Suppressor macrophage treated with lipopolysaccharide for 1 hour (primary cell): ENCODE data around the gene RIPOR3.
"Not testable (repeated sequence)": the region's sequence is repeated elsewhere in the genome, so short reads cannot be mapped to it uniquely, and the experiment has no call there.

Source experiments
- DNase-seq, 3 donors: peaks; one replicate each; pipeline ENCODE4 v3.0.0-alpha.2; 2020 to 2022

The RIPOR3 gene

DNA sequence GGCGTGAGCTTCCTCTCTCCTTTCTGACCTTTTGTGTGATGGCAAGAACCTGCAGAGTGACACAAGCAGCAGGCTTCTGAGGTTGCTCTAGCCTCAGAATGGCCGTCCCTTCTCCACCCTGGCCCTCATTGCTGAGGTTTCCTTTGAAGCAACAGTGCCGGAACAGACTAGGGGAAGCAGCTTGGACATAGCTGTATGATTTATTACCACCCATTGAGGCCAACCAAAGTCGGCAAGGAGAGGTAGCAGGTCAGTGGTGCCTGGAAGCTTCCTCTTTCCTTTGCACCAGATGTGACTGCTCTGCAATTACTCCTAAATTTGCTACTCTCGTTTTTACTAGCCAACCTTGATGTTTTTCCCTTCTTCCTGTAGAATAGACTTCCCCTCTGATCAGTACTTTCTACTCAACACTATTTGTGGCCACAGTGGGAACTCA lies 149.7 kb downstream of the RIPOR3 start:
- DNase-seq: no peak

DNA sequence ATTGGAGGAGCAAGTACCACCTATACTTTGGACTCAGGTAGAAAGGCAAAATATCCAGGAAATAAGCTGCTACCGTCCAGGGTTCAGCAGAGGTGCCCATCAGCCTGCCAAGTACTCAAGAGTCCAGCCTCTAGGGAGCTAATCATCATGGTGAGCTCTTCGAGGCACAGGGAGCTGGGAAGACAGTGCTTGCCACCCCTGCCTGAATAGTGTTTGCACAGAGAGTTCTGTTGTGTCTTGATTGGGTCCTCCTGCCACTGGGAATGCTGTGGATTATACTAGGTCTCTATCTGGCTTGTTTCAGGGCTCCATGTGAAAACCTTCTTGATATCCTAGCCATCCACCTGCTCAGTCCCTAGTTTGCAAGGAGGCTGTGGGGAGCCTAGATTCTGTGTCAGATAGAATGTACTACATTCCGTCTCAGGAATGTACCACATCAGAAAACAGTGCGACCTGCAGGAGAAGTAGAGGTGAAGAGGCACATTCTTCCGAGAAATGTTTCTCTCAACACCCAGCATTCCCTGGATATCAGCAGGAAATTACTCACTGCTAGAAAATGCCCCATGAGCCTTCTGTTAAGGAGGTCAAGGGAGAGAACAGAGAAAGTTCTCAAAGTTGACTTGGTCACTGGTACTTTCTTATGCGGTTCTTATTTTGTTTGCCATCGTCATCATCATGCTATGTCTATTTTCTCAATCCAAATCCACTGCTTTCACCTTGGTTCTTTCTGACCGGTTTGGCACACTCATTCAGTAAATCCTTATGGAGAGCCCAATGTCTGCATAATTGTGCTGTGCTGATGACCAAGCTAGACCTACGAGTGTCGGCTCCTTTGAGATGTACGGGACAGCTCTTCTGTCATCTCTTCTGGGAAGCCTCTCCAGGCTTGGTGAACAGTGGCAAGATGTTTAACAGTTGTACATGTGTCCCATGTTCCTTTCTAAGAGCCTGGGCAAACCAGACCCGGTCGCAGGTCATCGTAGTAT lies 150.4 kb downstream of the RIPOR3 start:
- DNase-seq: no peak

DNA sequence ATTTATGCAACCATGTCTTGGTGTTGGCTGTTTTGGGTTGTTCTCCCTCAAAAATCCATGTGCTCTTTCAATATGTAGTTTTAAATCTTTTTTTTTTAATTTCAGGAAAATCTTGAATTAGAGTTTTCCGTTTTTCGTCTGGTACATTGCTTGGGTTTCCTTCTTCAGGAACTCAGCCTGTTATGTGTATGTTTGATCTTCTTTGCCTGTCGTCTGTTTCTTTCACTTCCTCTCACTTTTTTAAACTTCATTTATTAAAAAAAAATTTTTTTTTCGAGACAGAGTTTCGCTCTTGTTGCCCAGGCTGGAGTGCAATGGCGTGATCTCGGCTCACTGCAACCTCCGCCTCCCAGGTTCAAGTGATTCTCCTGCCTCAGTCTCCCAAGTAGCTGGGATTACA lies 151.5 kb downstream of the RIPOR3 start:
- not testable (repeated sequence) for DNase-seq

DNA sequence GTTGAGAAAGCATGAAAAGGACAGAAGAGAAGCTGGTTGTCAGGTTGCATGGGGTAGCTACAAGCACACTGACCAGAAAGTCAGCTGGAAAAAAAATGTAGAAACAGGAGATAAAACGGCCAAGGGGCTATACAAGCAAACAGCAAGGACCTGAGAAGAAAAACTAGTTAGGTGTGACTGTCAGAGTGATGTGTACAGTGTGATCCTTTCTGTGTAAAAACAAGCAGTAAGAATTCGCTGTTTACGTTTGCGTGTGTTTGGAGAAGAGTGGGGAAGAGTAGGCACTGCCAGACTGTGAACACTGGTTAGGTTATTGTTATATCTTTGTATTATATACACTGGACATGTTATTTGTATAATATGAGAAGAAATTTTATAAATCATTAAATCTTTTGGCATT lies 153.1 kb downstream of the RIPOR3 start:
- no peak for DNase-seq

DNA sequence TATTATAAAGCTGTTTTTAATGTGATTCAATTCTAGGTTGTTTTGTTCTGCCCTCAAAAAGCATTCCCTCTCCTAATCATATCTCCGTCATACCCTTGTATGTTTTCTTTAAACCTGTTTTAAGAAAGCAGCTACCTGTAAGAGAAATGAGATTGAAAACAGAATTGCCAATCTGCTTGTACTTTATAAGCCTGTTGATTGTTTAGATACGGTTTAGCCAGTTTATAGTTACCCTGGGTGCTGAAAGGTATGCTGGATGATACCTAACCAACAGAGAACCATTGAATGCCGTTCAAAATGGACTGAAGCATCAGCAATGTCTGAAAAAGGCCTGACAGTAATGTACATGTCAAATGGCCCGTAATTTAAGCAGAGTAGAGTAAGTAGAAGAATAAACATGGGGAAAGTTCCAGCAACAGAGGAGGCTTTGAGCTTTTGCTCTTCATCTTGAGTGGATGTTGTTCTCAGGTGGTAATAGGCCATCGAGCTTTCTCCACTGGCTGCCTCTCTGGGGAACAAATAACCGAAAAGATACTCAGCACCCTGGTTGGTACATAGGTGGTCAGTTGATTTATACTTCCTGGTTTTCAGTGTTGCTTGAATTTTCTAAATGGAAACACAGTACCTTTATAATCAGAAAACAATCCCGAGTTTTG lies 153.7 kb downstream of the RIPOR3 start:
- no peak for DNase-seq

DNA sequence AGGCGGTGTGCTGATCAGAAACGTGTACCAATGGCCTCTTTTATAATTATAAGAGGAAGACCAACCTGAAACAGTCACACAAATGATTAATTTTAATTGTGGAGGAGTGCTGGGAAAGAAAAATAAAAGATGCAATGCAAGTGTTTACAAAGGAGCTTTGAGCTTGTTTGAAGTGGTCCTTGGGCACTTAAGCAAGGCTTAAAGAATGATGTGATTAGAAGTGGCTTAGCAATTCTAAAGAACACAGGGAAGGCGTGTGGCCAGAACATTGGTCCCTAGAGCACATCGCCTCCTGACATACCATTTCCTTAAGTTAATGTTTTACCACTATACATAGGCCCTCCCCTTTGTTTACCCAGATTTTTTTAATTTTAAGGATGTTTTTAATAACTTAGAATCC lies 155.0 kb downstream of the RIPOR3 start:
- DNase-seq: no peak
